Thymus (tissue), 11 donors: ENCODE data around the gene TTC21B. TPM values are rescaled to one million over a fixed set of nuclear protein-coding genes. Genes with fewer than 3 reads are reported as not detected.

Source experiments
- DNase-seq, 9 donors: peaks; one replicate each; pipeline ENCODE4 v3.0.0-alpha.2; 2013; ENCODE audit warnings: low spot score in 9 of 9, low read depth in 6 of 9, missing footprints in 1 of 9
- H3K27ac ChIP-seq, 2 donors: one replicate each; pipeline ENCODE4 v1.5.1; 2013; ENCODE audit warnings: control low read depth in 1 of 2, low read depth in 1 of 2, low read length in 1 of 2, mild to moderate bottlenecking in 1 of 2, moderate library complexity in 1 of 2
- H3K27me3 ChIP-seq, 2 donors: one replicate each; pipeline ENCODE4 v1.5.1; 2013; ENCODE audit warnings: low read length in 1 of 2; ENCODE audit not compliant: control insufficient read depth in 2 of 2, insufficient read depth in 1 of 2
- H3K36me3 ChIP-seq, 2 donors: one replicate each; pipeline ENCODE4 v1.5.1; 2013; ENCODE audit warnings: low read length in 1 of 2, mild to moderate bottlenecking in 1 of 2, moderate library complexity in 1 of 2; ENCODE audit not compliant: control insufficient read depth in 2 of 2, insufficient read depth in 2 of 2
- H3K4me1 ChIP-seq, 2 donors: one replicate each; pipeline ENCODE4 v1.5.1; 2013; ENCODE audit warnings: low read length in 2 of 2; ENCODE audit not compliant: control insufficient read depth in 2 of 2, insufficient read depth in 2 of 2
- H3K4me3 ChIP-seq, 2 donors: one replicate each; pipeline ENCODE4 v1.5.1; 2013; ENCODE audit warnings: low read length in 2 of 2, control low read depth in 1 of 2, mild to moderate bottlenecking in 1 of 2
- H3K9me3 ChIP-seq, 2 donors: one replicate each; pipeline ENCODE4 v1.5.1; 2013; ENCODE audit warnings: low read length in 1 of 2, mild to moderate bottlenecking in 1 of 2; ENCODE audit not compliant: control insufficient read depth in 2 of 2, insufficient read depth in 1 of 2
- WGBS: extraction: QIAGEN DNeasy Blood & Tissue Kit; methylation state at CpG from one replicate; pipeline ENCODE4 v1.1.7; 2013; 5-methylcytosine and 5-hydroxymethylcytosine counted together
- polyA plus RNA-seq: library from polyadenylated mRNA; stranded (reverse); fragments of 200-250 nt; gene quantifications from one replicate; pipeline ENCODE4 v1.2.3, GENCODE V29; 2013
- total RNA-seq: library from RNA; stranded (reverse); fragments of 120-200 nt; gene quantifications from one replicate; pipeline ENCODE4 v1.2.4, GENCODE V29; 2013
- donor health status: healthy.

Gene TTC21B
- total and polyA plus RNA-seq, 2 donors = 10.3 to 19.5 TPM

DNA sequence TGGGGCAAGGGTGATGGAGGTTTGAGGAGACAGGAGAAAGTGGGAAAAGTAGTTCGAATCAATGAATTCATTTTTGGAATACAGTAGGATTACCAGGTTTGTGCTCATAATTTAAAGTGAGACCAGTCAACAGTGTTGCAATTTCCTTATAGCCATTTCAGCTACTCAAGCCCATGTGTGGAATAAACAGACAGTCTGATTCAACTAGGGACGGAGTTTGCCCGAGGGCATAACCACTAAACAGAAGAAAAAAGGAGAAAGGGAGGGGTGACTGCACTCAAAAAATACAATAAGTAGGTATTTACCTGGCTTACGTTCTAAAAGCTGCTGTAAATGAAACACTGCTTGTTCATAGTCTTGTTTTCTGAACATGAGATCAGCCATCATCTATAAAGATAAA is 55.2 kb downstream of the TTC21B start:
- no peaks in the 10 kb centered on the region for H3K4me1 ChIP-seq
- DNase-seq = no peak
- H3K4me3 ChIP-seq = no peak overlapping the region
- H3K27me3 ChIP-seq = no peaks in the 10 kb centered on the region
- WGBS = over 99% methylated on average over 4 of the region's 4 CpGs
- H3K27ac ChIP-seq = no peak overlapping the region
- peaks cover 21 to 57% of the 10 kb centered on the region in 2 donors for H3K36me3 ChIP-seq
- peaks cover 0 to 2% of the 10 kb centered on the region in 2 donors for H3K9me3 ChIP-seq

DNA sequence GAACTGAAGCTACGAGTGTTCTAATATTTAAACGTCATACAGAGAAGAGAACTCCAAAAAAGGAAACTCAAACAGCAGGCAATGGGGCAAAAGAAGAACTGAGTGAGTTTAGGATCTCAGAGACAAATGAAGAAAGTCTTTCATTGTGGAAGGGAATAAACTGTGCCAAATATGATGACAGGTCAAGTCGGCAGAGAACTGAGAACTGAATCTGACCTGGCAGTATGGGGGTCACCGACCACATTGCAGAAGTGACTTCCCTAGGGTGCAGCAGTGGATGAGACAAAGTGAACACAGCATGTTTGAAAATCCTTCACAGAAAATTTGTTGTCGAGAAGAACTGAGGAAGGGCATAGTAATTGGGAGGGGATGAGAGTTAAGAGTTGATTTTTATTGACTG is 55.9 kb downstream of the TTC21B start:
- DNase-seq = no peak
- Histone ChIP-seq H3K27ac (no peak overlapping the region), H3K9me3 (peaks cover 0 to 2% of the 10 kb centered on the region in 2 donors), H3K27me3 (no peaks in the 10 kb centered on the region), H3K36me3 (peaks cover 21 to 57% of the 10 kb centered on the region in 2 donors), H3K4me3 (no peak overlapping the region), H3K4me1 (no peaks in the 10 kb centered on the region)
- 91% methylated on average over 5 of the region's 5 CpGs for WGBS

DNA sequence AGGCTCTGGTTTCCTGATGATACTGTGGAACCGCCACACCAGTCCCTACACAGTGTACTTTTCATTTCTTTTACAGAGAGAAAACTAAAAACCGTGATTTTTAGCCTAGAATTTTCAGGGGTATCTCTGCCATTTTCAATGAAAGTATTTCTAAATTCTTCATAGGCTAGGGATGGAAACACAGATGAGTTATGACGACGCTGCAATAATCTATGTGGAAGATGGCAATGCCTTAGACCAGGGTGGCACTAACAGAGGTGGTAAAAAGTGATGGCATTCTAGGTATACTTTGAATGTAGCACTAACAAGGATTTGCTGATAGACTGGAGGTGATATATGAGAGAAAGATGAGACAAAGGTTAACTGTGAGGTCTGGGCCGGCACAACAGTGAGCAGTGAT is 56.5 kb downstream of the TTC21B start:
- Histone ChIP-seq H3K36me3 (peaks cover 21 to 57% of the 10 kb centered on the region in 2 donors), H3K9me3 (peaks cover 0 to 2% of the 10 kb centered on the region in 2 donors), H3K27ac (no peak overlapping the region), H3K4me1 (no peaks in the 10 kb centered on the region), H3K27me3 (no peaks in the 10 kb centered on the region), H3K4me3 (no peak overlapping the region)
- DNase-seq = no peak
- WGBS = 97% methylated on average over 5 of the region's 5 CpGs

DNA sequence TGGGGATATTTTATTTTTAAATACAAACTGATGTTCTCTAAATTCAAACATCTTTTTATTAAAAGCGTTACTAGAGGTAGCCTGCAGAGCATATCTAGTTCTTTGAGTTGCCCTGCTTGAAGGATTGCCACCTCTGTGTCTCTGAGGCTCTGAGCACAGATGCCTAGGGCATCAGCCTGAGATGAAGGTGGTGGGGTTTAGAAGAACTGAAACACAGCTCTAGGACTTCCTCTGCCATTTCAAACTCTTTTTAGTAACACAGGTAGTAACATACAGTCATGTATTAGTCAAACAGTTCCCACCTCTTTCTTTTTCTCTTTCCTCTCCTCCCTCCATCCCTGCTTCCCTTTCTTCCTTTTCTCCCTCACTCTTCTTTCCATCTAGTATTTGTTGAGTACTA is 57.6 kb downstream of the TTC21B start:
- Histone ChIP-seq H3K4me1 (no peaks in the 10 kb centered on the region), H3K4me3 (no peak overlapping the region), H3K27me3 (no peaks in the 10 kb centered on the region), H3K9me3 (peaks cover 0 to 2% of the 10 kb centered on the region in 2 donors), H3K36me3 (peaks cover 21 to 53% of the 10 kb centered on the region in 2 donors), H3K27ac (no peak overlapping the region)
- WGBS = 96% methylated on average over 1 of the region's 1 CpG
- DNase-seq = no peak

DNA sequence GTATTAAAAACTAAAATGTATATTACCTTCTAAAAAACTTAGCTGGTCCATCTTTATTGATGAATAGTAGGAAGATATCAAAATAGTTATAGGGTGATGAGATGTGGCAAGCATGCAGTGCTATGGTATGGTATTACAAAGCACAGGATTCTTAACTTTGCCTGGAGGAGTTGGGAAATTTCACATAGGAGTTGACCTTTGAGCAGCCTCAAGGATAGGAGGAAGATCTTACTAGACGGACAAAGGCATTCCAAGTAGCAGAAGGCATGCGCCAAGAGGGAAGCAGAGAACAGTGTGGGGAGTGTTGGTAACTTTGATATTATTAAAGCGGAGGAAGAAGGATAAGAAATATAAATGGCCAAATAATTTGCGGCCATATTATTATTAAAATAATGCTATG is 60.0 kb downstream of the TTC21B start:
- WGBS = 99% methylated on average over 4 of the region's 4 CpGs
- peaks cover 21 to 54% of the 10 kb centered on the region in 2 donors for H3K36me3 ChIP-seq
- DNase-seq = no peak
- no peaks in the 10 kb centered on the region for H3K27me3 ChIP-seq
- no peak overlapping the region for H3K4me3 ChIP-seq
- H3K27ac ChIP-seq = no peak overlapping the region
- no peaks in the 10 kb centered on the region for H3K4me1 ChIP-seq
- H3K9me3 ChIP-seq = no peaks in the 10 kb centered on the region

DNA sequence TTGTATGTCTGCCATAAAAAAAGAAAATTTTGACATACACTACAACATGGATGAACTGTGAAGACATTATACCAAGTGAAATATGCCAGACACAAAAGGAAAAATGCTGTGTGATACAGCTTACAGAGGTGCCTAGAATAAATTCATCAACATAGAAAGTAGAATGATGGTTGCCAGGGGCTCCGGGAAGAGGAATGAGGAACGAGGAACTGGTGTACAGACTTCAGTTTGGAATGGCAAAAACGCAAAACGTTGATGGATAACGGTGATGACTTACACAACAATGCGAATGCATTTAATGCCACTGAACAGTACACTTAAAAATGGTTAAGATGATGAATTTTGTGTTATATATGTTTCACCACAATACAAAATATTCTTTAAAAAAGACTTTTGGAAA is 61.0 kb downstream of the TTC21B start:
- H3K4me1 ChIP-seq = no peaks in the 10 kb centered on the region
- H3K27ac ChIP-seq = no peak overlapping the region
- H3K4me3 ChIP-seq = no peak overlapping the region
- H3K36me3 ChIP-seq = peaks cover 18 to 43% of the 10 kb centered on the region in 2 donors
- 96% methylated on average over 6 of the region's 6 CpGs for WGBS
- no peak for DNase-seq
- H3K27me3 ChIP-seq = no peaks in the 10 kb centered on the region
- no peaks in the 10 kb centered on the region for H3K9me3 ChIP-seq

DNA sequence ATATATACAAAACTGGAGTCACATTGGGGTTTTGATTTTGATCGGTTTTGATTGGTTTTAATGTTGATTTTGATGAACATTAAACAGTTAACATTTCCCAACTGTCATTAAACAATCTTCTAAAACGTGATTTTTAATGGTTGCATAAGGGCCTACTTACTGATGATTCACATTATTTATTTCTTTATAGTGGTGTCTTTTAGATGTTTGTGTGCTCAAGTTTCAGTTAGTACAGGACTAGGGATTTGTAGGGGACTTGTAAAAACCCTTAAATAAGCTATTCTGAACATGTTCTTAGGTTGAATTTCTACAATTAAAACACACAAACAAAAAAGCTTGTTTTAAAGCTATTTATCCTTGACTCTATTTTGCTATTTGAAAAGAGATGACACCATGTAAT is 61.6 kb downstream of the TTC21B start:
- no peaks in the 10 kb centered on the region for H3K27me3 ChIP-seq
- no peak overlapping the region for H3K4me3 ChIP-seq
- H3K9me3 ChIP-seq = no peaks in the 10 kb centered on the region
- H3K4me1 ChIP-seq = peaks cover 0 to under 1% of the 10 kb centered on the region in 2 donors
- DNase-seq = no peak
- no peak overlapping the region for H3K27ac ChIP-seq
- peaks cover 12 to 41% of the 10 kb centered on the region in 2 donors for H3K36me3 ChIP-seq
- WGBS = 97% methylated on average over 2 of the region's 2 CpGs

DNA sequence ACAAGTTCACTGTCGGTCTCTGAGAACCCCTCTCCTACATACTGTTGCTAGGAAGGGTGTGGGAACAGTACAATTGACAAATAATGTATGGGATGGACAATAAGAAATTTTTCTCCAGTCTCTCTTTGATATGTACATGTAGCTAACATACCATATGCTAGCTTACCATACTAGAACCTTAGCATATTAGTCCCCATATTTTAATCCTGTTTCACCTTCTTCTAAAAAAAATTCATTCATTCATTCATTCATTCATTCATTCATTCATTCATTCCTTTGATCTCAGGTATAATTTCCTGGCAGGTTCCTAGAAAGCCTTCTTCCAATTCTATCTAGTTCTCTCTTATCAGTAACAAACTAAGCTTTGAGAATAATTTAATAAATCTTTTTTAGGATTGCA is 62.2 kb downstream of the TTC21B start:
- Histone ChIP-seq H3K36me3 (peaks cover 6 to 40% of the 10 kb centered on the region in 2 donors), H3K27ac (no peak overlapping the region), H3K4me1 (peaks cover 0 to 3% of the 10 kb centered on the region in 2 donors), H3K27me3 (no peaks in the 10 kb centered on the region), H3K4me3 (no peak overlapping the region), H3K9me3 (no peaks in the 10 kb centered on the region)
- DNase-seq = no peak
- WGBS = 96% methylated on average over 1 of the region's 1 CpG

DNA sequence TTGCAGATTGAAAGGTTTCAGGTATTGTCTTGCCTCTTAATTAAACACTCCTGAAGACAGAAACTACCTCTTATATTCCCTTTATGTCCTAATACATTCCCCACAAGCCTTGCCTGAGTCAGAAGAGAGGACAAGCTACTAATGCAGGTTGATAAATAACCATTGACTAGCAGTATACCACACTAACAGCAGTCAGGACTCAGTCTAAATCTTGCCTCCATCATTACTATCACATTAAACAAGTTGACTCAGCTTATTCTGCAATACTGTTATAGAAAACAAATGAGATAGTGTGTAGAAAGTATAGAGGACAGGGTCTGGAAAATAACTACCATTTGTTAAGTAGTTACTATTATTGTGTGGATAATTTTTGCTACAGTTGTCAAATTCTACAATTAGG is 63.8 kb downstream of the TTC21B start:
- Histone ChIP-seq H3K9me3 (no peaks in the 10 kb centered on the region), H3K4me1 (peaks cover 0 to 3% of the 10 kb centered on the region in 2 donors), H3K36me3 (peaks cover 4 to 42% of the 10 kb centered on the region in 2 donors), H3K4me3 (no peak overlapping the region), H3K27me3 (no peaks in the 10 kb centered on the region), H3K27ac (no peak overlapping the region)
- DNase-seq = no peak

DNA sequence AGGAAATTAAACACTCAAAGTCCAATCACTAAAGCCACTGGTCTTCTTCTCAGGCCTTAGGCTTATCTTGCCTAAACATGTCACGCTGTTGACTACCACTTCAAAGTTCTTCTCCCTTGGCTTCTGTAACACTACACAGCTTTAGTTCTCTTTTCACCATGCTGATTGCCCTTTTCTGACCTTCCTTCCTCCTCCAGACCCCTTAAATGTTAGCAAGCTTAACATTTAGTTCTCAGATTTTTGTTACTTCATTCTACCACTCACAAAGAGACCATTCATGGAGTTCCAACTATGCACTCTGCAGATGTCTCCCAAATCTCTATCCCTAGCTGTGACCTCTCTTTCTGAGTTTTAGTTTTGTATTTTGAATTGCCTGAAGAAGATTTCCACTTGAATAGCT is 64.4 kb downstream of the TTC21B start:
- H3K27ac ChIP-seq = no peak overlapping the region
- DNase-seq = no peak

More for the DNA sequence above, 64.4 kb downstream of the TTC21B start:
- Histone ChIP-seq H3K9me3 (no peaks in the 10 kb centered on the region), H3K27me3 (no peaks in the 10 kb centered on the region), H3K36me3 (peaks cover 0 to 41% of the 10 kb centered on the region in 2 donors), H3K4me1 (peaks cover 0 to 3% of the 10 kb centered on the region in 2 donors), H3K4me3 (no peak overlapping the region)
- 96% methylated on average over 1 of the region's 1 CpG for WGBS
